H1 (cell line): ENCODE results near the gene EPHA6. TPM values are rescaled to one million over a fixed set of nuclear protein-coding genes. Genes with fewer than 3 reads are reported as not detected.

ENCODE experiments used
- CTCF ChIA-PET: fragments of 300-600 bp; sonication (Branson Sonifier 250); formaldehyde crosslinking; loops from one replicate; lab custom pipeline; 2021; ENCODE audit not compliant: partially characterized antibody; lab: Charles Lee
- POLR2A ChIA-PET: fragments of 300-600 bp; sonication (Branson Sonifier 250); formaldehyde crosslinking; loops from one replicate; lab custom pipeline; 2021; ENCODE audit warnings: inconsistent platforms; ENCODE audit not compliant: partially characterized antibody; lab: Charles Lee
- DNase-seq, 2 experiments: peaks; one replicate each; pipeline versions ENCODE4 v3.0.0 to v3.0.0-alpha.2; 2010 to 2022; ENCODE audit warnings: low spot score in 2 of 2, low read depth in 1 of 2, mixed read lengths in 1 of 2
- FAIRE-seq: peaks from 2 replicates; lab custom pipeline; 2011; peaks lifted over from hg19 to GRCh38; lab: Jason Lieb, UNC
- H2AFZ ChIP-seq: 2 replicates; pipeline ENCODE4 v1.8.1; 2012; ENCODE audit warnings: low read length, inconsistent platforms
- H2AK5ac ChIP-seq: 2 replicates; pipeline ENCODE4 v1.6.1; 2013; ENCODE audit warnings: low read depth, low read length
- H2BK120ac ChIP-seq: replicated peaks from 2 replicates; pipeline ENCODE3; 2013; ENCODE audit warnings: low read depth, low read length, inconsistent platforms
- H2BK12ac ChIP-seq: 2 replicates; pipeline ENCODE4 v1.6.1; 2013; ENCODE audit warnings: low read depth, low read length
- H2BK15ac ChIP-seq: 2 replicates; pipeline ENCODE4 v1.6.1; 2013; ENCODE audit warnings: low read length
- H2BK20ac ChIP-seq: 2 replicates; pipeline ENCODE4 v1.6.1; 2013; ENCODE audit warnings: low read length
- H2BK5ac ChIP-seq: 2 replicates; pipeline ENCODE4 v1.6.1; 2013; ENCODE audit warnings: low read depth, low read length
- H3K14ac ChIP-seq: 2 replicates; pipeline ENCODE4 v1.6.1; 2013; ENCODE audit warnings: inconsistent platforms; ENCODE audit not compliant: insufficient read length
- H3K18ac ChIP-seq: 2 replicates; pipeline ENCODE4 v1.6.1; 2013; ENCODE audit warnings: low read length; ENCODE audit errors: extremely low read depth
- H3K23ac ChIP-seq: 2 replicates; pipeline ENCODE4 v1.6.1; 2013; ENCODE audit warnings: inconsistent platforms; ENCODE audit not compliant: insufficient read length
- H3K23me2 ChIP-seq: 2 replicates; pipeline ENCODE4 v1.6.1; 2013; ENCODE audit warnings: low read depth, low read length
- H3K27ac ChIP-seq: 2 replicates; pipeline ENCODE4 v1.6.1; 2011; ENCODE audit warnings: low read depth, low read length, inconsistent platforms
- H3K27me3 ChIP-seq, 4 experiments: replicated peaks in 1 of 4; 1 replicate in 1 of 4; 2 replicates in 3 of 4; pipeline versions ENCODE4 v1.6.1 to v1.8.1; 2011 to 2013; ENCODE audit warnings: low read length in 3 of 4, mild to moderate bottlenecking in 3 of 4, inconsistent platforms in 2 of 4, mixed read lengths in 2 of 4, moderate library complexity in 1 of 4; ENCODE audit not compliant: control insufficient read depth in 3 of 4, insufficient read depth in 3 of 4; ENCODE audit errors: extremely low read depth in 1 of 4
- H3K36me3 ChIP-seq, 4 experiments: 2 replicates each; pipeline versions ENCODE4 v1.6.1 to v1.8.1; 2011 to 2013; ENCODE audit warnings: mild to moderate bottlenecking in 4 of 4, low read length in 3 of 4, moderate library complexity in 2 of 4, control low read depth in 1 of 4, inconsistent platforms in 1 of 4; ENCODE audit not compliant: insufficient read depth in 4 of 4, control insufficient read depth in 2 of 4
- H3K4ac ChIP-seq: replicated peaks from 2 replicates; pipeline ENCODE3; 2013; ENCODE audit warnings: low read length, low read depth, mixed read lengths, inconsistent platforms; ENCODE audit not compliant: insufficient read length
- H3K4me1 ChIP-seq, 4 experiments: replicated peaks in 1 of 4; 1 replicate in 1 of 4; 2 replicates in 3 of 4; pipeline versions ENCODE4 v1.6.1 to v1.8.1; 2011 to 2013; ENCODE audit warnings: low read length in 3 of 4, inconsistent platforms in 2 of 4, mixed read lengths in 1 of 4; ENCODE audit not compliant: insufficient read depth in 4 of 4, control insufficient read depth in 3 of 4
- H3K4me2 ChIP-seq, 2 experiments: 2 replicates each; pipeline versions ENCODE4 v1.6.1 to v1.8.1; 2011 to 2013; ENCODE audit warnings: low read depth in 2 of 2, low read length in 2 of 2, control low read depth in 1 of 2, inconsistent platforms in 1 of 2, mild to moderate bottlenecking in 1 of 2; ENCODE audit not compliant: insufficient read depth in 1 of 2
- H3K4me3 ChIP-seq, 4 experiments: fragments of 200-600, 300-600 bp in 1 of 4; sonication (generic), shearing (Covaris generic), sonication (Bioruptor Twin) in 1 of 4; 2 replicates each; pipeline versions ENCODE4 v1.5.1 to v1.8.1; 2011 to 2016; ENCODE audit warnings: low read length in 4 of 4, low read depth in 3 of 4, control low read depth in 2 of 4, inconsistent platforms in 2 of 4, mild to moderate bottlenecking in 2 of 4, mixed read lengths in 1 of 4, moderate library complexity in 1 of 4; ENCODE audit not compliant: insufficient read depth in 2 of 4; ENCODE audit errors: extremely low read depth in 1 of 4
- H3K56ac ChIP-seq: replicated peaks from 2 replicates; pipeline ENCODE3; 2013; ENCODE audit warnings: low read depth, mild to moderate bottlenecking, mixed read lengths, low read length, inconsistent platforms; ENCODE audit not compliant: insufficient read length
- H3K79me1 ChIP-seq: 2 replicates; pipeline ENCODE4 v1.6.1; 2013; ENCODE audit warnings: low read depth, low read length, control low read depth
- H3K79me2 ChIP-seq, 2 experiments: 2 replicates each; pipeline versions ENCODE4 v1.6.1 to v1.8.1; 2012 to 2013; ENCODE audit warnings: low read length in 2 of 2, mild to moderate bottlenecking in 2 of 2, inconsistent platforms in 1 of 2; ENCODE audit not compliant: insufficient read depth in 2 of 2, control insufficient read depth in 1 of 2
- H3K9ac ChIP-seq, 4 experiments: replicated peaks in 1 of 4; 1 replicate in 1 of 4; 2 replicates in 3 of 4; pipeline versions ENCODE4 v1.6.1 to v1.8.1; 2011 to 2013; ENCODE audit warnings: low read depth in 3 of 4, low read length in 3 of 4, control low read depth in 2 of 4, mild to moderate bottlenecking in 2 of 4, moderate library complexity in 2 of 4, inconsistent platforms in 1 of 4; ENCODE audit errors: extremely low read depth in 1 of 4
- H3K9me3 ChIP-seq, 2 experiments: 2 replicates each; pipeline versions ENCODE4 v1.6.1 to v1.8.1; 2012 to 2013; ENCODE audit warnings: mild to moderate bottlenecking in 2 of 2, moderate library complexity in 2 of 2, control low read depth in 1 of 2, inconsistent platforms in 1 of 2, low read depth in 1 of 2, low read length in 1 of 2, mixed read lengths in 1 of 2; ENCODE audit not compliant: insufficient read depth in 2 of 2
- H4K20me1 ChIP-seq, 2 experiments: replicated peaks in 1 of 2; 2 replicates each; pipeline versions ENCODE3 to v1.8.1; 2011 to 2013; ENCODE audit warnings: inconsistent platforms in 2 of 2, low read length in 2 of 2, mild to moderate bottlenecking in 1 of 2; ENCODE audit not compliant: insufficient read depth in 2 of 2, control insufficient read depth in 1 of 2
- H4K5ac ChIP-seq: 2 replicates; pipeline ENCODE4 v1.6.1; 2013; ENCODE audit warnings: low read length, low read depth, mixed read lengths, inconsistent platforms; ENCODE audit not compliant: insufficient read length
- H4K8ac ChIP-seq: 2 replicates; pipeline ENCODE4 v1.8.0; 2013; ENCODE audit warnings: mild to moderate bottlenecking, moderate library complexity, low read length, inconsistent platforms; ENCODE audit not compliant: insufficient read depth; ENCODE audit errors: extremely low read depth
- H4K91ac ChIP-seq: replicated peaks from 2 replicates; pipeline ENCODE3; 2013; ENCODE audit warnings: low read length, mixed read lengths, inconsistent platforms; ENCODE audit not compliant: insufficient read length
- BACH1 ChIP-seq: IDR thresholded peaks from 2 replicates; pipeline ENCODE4 v1.6.1; 2012; ENCODE audit warnings: low read length, improper control_type of control experiment
- GTF2F1 ChIP-seq: IDR thresholded peaks from 2 replicates; pipeline ENCODE4 v1.6.1; 2012; ENCODE audit warnings: low read depth, low read length, improper control_type of control experiment, borderline replicate concordance
- HDAC6 ChIP-seq: IDR thresholded peaks from one replicate; pipeline ENCODE4 v1.7.1; 2012; ENCODE audit warnings: low read depth, mild to moderate bottlenecking, inconsistent platforms, low read length, moderate library complexity
- KDM5A ChIP-seq: fragments of 200-600 bp; IDR thresholded peaks from 2 replicates; pipeline ENCODE4 v1.7.1; 2012; ENCODE audit warnings: mild to moderate bottlenecking, low read length, inconsistent platforms, mixed read lengths
- SP1 ChIP-seq: IDR thresholded peaks from 2 replicates; pipeline ENCODE4 v1.6.1; 2011; ENCODE audit warnings: low read depth, low read length
- SP2 ChIP-seq: IDR thresholded peaks from 2 replicates; pipeline ENCODE4 v1.6.1; 2012; ENCODE audit warnings: mild to moderate bottlenecking, low read length, inconsistent platforms
- TEAD4 ChIP-seq: IDR thresholded peaks from 2 replicates; pipeline ENCODE4 v1.6.1; 2012; ENCODE audit warnings: low read depth, low read length, inconsistent platforms, mixed read lengths
- WGBS, 2 experiments: shearing (Covaris generic) in 1 of 2; methylation state at CpG; one replicate each; pipeline versions ENCODE4 v1.1.6 to v1.1.7; 2013 to 2015; ENCODE audit warnings: low lambda C conversion rate in 2 of 2, mixed read lengths in 2 of 2, inconsistent platforms in 1 of 2, low coverage in 1 of 2, missing lambda C conversion rate in 1 of 2; ENCODE audit not compliant: insufficient replicate concordance in 2 of 2, insufficient coverage in 1 of 2, insufficient read length in 1 of 2; ENCODE audit errors: extremely low coverage in 1 of 2, missing lambda C conversion rate in 1 of 2; 5-methylcytosine and 5-hydroxymethylcytosine counted together
- polyA plus RNA-seq, 7 experiments: library from polyadenylated mRNA; depleted of rRNA in 3 of 7; stranded (reverse) in 5 of 7; unstranded in 2 of 7; fragments of >200 nt in 5 of 7; fragments of 200-250 nt in 2 of 7; gene quantifications; 1 replicate in 5 of 7; 2 replicates in 1 of 7; 4 replicates in 1 of 7; pipeline versions ENCODE4 v1.2.1 to v1.2.3, GENCODE V29; 2011 to 2013; ENCODE audit warnings: missing spikeins in 2 of 7, mixed read lengths in 2 of 7
- total RNA-seq: library from RNA; stranded (reverse); fragmentation: NEBNext Ultra II Directional; extraction: Animal tissue kit (Norgen Biotek cat#: 25700); gene quantifications from 2 replicates; pipeline ENCODE4 v1.2.1, GENCODE V29; 2021
- TF ChIP-seq, protein P1 (sequence below): IDR thresholded peaks from 2 replicates; pipeline ENCODE4 v1.6.1; 2012; ENCODE audit warnings: inconsistent platforms

The EPHA6 gene
- total and polyA plus RNA-seq, 2 of the 8 experiments (the other 6 are each of a cell fraction or from before 2014, with no cell fraction given) = 0.83 to 3.2 TPM

DNA sequence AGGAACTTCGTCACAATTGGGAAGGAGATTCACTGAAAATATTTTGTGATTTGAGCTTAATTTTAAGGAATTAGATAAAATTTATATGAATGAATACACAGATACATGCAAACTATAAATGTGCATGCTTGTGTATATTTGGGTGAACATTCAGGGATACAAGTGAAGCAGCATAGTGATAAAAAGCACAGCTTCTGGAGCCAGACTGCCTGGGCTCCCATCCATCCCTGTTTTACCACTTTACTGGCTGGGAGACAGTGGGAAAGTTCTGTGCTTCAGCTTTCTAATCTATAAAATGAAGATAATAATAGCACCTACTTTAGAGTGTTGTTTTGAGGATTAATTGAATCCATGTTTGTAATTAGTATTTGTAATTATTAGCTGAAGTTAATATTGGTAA, 8.1 kb upstream of the EPHA6 start:
- Histone ChIP-seq H4K8ac (no peak overlapping the region), H2AFZ (no peak overlapping the region), H3K4me3 (no peak overlapping the region), H3K27ac (no peak overlapping the region), H2BK120ac (no peak overlapping the region), H3K9ac (no peak overlapping the region), H3K4me1 (peaks cover 0 to 3% (median 1%) of the 10 kb centered on the region in 4 experiments; a peak in 1 of 7 replicates), H3K18ac (no peak overlapping the region), H3K9me3 (no peaks in the 10 kb centered on the region), H4K5ac (no peak overlapping the region), H4K20me1 (no peaks in the 10 kb centered on the region), H3K79me2 (no peaks in the 10 kb centered on the region), H4K91ac (no peak overlapping the region), H3K23me2 (no peaks in the 10 kb centered on the region), H2BK5ac (no peak overlapping the region), H3K4ac (no peak overlapping the region), H3K23ac (no peak overlapping the region), H3K14ac (no peak overlapping the region), H2BK20ac (no peak overlapping the region), H2BK12ac (no peak overlapping the region), H3K4me2 (no peak overlapping the region), H3K36me3 (no peaks in the 10 kb centered on the region), H3K79me1 (no peaks in the 10 kb centered on the region), H2BK15ac (no peak overlapping the region), H3K56ac (no peak overlapping the region), H2AK5ac (no peak overlapping the region), H3K27me3 (no peaks in the 10 kb centered on the region)
- FAIRE-seq = no peak
- CTCF ChIA-PET = no interaction called here
- POLR2A ChIA-PET = no interaction called here
- no peak for TF ChIP-seq TEAD4
- TF ChIP-seq SP1 = no peak
- no peak for TF ChIP-seq SP2
- no peak for TF ChIP-seq BACH1
- TF ChIP-seq, protein P1, sequence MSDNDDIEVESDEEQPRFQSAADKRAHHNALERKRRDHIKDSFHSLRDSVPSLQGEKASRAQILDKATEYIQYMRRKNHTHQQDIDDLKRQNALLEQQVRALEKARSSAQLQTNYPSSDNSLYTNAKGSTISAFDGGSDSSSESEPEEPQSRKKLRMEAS = no peak
- TF ChIP-seq GTF2F1 = no peak
- no peak for TF ChIP-seq HDAC6
- TF ChIP-seq KDM5A = no peak
- no peak for DNase-seq
- WGBS, 2 experiments = 92% methylated on average over 1 of the region's 1 CpG; no CpG with 5 or more reads in 1 of the 2 experiments
